Cardiac muscle cell (in vitro differentiated cells and primary cell): ENCODE measurements around the gene BRF1. TPM values are rescaled to one million over a fixed set of nuclear protein-coding genes. Genes with fewer than 3 reads are reported as not detected.

Experiments
- DNase-seq, 2 donors: peaks; one replicate each; pipeline versions ENCODE4 v3.0.0 to v3.0.0-alpha.2; 2010 to 2017; ENCODE audit warnings: low read depth in 1 of 2, low spot score in 1 of 2
- H3K27ac ChIP-seq: fragments of 200-600 bp; sonication (generic); 2 replicates; pipeline ENCODE4 v1.5.1; 2016
- H3K27me3 ChIP-seq: fragments of 200-600 bp; sonication (generic); 2 replicates; pipeline ENCODE4 v1.6.0; 2016; ENCODE audit warnings: control low read depth
- H3K36me3 ChIP-seq: fragments of 200-600 bp; sonication (generic); 2 replicates; pipeline ENCODE4 v1.5.1; 2016; ENCODE audit warnings: control low read depth
- H3K4me1 ChIP-seq: fragments of 200-600 bp; sonication (generic); 2 replicates; pipeline ENCODE4 v1.8.1; 2017; ENCODE audit warnings: low read depth, mild to moderate bottlenecking, mixed run types
- H3K4me3 ChIP-seq: fragments of 200-600 bp; sonication (generic); 2 replicates; pipeline ENCODE4 v1.5.1; 2016; ENCODE audit warnings: mild to moderate bottlenecking
- H3K9me3 ChIP-seq: fragments of 200-600 bp; sonication (generic); 2 replicates; pipeline ENCODE4 v1.5.1; 2017; ENCODE audit warnings: low read depth, mild to moderate bottlenecking, control low read depth
- polyA plus RNA-seq: library from polyadenylated mRNA; unstranded; fragments of >200 nt; fragmentation: Nextera tagmentation; extraction: Ambion mirVana; gene quantifications from 2 replicates; pipeline ENCODE4 v1.2.1, GENCODE V29; 2016
- total RNA-seq: library from RNA; depleted of rRNA; stranded (reverse); fragments of >200 nt; gene quantifications from 2 replicates; pipeline ENCODE4 v1.2.3, GENCODE V29; 2016
- TF ChIP-seq, protein P1 (sequence below): IDR thresholded peaks from 2 replicates; pipeline ENCODE4 v1.5.1; 2012; ENCODE audit warnings: low read depth, mild to moderate bottlenecking, low read length

BRF1 gene
- total and polyA plus RNA-seq, 2 experiments from 2014 or later = 26.6 to 82.2 TPM

DNA sequence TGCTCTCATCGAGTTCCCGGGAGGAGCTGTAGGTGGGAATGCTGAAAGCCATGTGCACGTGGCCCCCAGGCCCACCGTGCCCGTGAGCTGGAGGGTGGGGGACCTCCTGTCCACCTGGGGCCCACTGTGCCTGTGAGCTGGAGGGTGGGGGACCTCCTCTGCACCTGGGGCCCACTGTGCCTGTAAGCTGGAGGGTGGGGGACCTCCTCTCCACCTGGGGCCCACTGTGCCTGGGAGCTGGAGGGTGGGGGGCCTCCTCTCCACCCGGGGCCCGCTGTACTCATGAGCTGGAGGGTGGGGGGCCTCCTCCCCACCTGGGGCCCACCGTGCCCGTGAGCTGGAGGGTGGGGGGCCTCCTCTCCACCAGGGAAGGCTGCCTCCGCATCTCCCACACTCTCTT, 105.8 kb downstream of the BRF1 start:
- H3K27me3 ChIP-seq = peaks cover 57% of the 10 kb centered on the region
- no peak overlapping the region for H3K27ac ChIP-seq
- no peak for DNase-seq
- no peak overlapping the region for H3K4me3 ChIP-seq
- TF ChIP-seq, protein P1, sequence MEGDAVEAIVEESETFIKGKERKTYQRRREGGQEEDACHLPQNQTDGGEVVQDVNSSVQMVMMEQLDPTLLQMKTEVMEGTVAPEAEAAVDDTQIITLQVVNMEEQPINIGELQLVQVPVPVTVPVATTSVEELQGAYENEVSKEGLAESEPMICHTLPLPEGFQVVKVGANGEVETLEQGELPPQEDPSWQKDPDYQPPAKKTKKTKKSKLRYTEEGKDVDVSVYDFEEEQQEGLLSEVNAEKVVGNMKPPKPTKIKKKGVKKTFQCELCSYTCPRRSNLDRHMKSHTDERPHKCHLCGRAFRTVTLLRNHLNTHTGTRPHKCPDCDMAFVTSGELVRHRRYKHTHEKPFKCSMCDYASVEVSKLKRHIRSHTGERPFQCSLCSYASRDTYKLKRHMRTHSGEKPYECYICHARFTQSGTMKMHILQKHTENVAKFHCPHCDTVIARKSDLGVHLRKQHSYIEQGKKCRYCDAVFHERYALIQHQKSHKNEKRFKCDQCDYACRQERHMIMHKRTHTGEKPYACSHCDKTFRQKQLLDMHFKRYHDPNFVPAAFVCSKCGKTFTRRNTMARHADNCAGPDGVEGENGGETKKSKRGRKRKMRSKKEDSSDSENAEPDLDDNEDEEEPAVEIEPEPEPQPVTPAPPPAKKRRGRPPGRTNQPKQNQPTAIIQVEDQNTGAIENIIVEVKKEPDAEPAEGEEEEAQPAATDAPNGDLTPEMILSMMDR = no peak
- no peaks in the 10 kb centered on the region for H3K36me3 ChIP-seq
- peaks cover 14% of the 10 kb centered on the region for H3K4me1 ChIP-seq
- no peaks in the 10 kb centered on the region for H3K9me3 ChIP-seq

DNA sequence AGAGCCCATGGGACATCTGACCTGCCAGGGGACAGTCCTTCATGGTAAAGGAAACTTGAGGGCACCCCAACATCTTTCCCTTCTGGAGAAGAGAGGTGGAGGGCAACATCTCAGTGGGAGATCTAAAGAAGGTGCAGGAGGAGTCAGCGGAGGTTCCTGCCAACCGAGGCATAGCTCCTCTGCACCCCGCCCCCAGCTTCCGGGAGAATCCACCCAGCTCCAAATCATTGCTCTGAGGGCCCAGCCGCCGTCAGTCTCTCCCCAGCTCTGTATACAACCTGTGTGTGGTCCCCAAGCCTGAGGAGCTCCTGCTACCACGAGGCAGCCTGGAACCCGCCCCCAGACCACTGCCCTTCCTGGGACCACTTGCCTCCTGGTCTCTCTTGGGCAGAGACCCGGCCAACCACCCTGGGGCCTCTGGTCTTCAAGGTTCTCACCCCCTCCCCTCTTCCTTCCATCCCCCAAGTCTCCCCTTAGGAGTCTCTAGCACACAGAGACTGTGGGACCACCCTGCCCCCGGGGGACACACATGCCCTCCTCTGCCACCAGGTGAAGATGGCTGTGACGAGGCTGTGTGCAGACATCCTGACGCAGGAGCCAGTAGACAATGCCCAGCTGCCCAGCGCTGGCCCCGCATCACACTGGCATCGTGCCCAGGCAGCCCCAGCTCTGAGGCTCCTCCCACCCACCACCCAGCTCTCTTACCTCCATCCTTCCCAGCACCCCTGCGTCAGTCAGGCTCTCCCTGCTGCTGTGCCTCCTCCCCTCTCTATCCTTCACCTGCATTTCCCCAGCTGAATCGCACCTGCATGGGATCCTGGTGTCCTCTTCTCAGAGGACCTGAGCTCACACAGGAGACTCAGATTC, 106.7 kb downstream of the BRF1 start:
- no peak overlapping the region for H3K4me3 ChIP-seq
- peaks cover 14% of the 10 kb centered on the region for H3K4me1 ChIP-seq
- H3K27ac ChIP-seq = no peak overlapping the region
- H3K36me3 ChIP-seq = no peaks in the 10 kb centered on the region
- peak in 1 of 2 donors; percentile 22 for DNase-seq
- H3K27me3 ChIP-seq = peaks cover 57% of the 10 kb centered on the region
- TF ChIP-seq, protein P1 = no peak
- H3K9me3 ChIP-seq = no peaks in the 10 kb centered on the region

DNA sequence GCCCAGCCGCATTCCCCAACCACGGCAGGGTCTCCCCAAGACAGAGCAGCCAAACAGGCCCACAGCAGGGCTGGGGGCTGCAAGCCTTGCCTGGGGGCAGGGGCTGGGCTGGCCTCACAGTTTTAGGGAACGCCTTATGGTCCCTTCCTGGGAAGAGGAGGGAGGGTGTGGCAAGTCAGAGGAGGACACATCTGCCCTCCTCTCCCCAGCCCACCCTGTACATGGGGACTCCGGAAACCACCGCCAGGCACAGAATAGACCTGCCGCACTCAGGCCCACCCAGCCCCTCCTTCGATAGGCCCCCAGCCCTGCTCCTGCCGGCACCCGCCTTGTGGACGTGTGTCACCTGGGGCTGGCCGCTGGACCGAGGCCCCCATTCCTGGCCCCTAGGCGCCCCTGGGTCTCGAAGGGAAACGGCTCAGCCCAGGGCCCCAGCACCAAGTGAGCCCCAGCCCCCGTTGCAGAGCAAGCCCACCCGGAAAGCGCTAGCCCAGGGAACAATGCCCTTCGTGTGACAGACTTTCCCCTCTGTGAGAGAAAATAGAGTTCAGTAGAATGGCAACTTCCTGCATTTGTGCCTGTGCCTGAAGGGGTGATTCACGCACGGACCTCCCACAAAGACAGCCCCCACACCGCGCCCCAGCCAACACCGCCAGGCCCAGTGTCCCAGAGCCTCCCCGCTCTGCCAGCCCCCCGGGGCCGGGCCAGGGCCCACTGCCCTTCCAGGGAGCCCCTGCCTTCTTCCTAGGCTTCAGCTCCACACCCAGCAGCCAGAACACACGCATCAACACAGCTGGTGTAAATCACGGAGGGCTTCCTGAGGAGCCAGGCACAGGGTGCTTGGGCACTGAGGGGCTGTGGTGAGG, 107.7 kb downstream of the BRF1 start:
- H3K4me3 ChIP-seq = no peak overlapping the region
- no peak overlapping the region for H3K27ac ChIP-seq
- peak in 1 of 2 donors; percentile 41 for DNase-seq
- H3K36me3 ChIP-seq = no peaks in the 10 kb centered on the region
- TF ChIP-seq, protein P1 = no peak
- peaks cover 47% of the 10 kb centered on the region for H3K27me3 ChIP-seq
- H3K9me3 ChIP-seq = no peaks in the 10 kb centered on the region
- peaks cover 14% of the 10 kb centered on the region for H3K4me1 ChIP-seq

DNA sequence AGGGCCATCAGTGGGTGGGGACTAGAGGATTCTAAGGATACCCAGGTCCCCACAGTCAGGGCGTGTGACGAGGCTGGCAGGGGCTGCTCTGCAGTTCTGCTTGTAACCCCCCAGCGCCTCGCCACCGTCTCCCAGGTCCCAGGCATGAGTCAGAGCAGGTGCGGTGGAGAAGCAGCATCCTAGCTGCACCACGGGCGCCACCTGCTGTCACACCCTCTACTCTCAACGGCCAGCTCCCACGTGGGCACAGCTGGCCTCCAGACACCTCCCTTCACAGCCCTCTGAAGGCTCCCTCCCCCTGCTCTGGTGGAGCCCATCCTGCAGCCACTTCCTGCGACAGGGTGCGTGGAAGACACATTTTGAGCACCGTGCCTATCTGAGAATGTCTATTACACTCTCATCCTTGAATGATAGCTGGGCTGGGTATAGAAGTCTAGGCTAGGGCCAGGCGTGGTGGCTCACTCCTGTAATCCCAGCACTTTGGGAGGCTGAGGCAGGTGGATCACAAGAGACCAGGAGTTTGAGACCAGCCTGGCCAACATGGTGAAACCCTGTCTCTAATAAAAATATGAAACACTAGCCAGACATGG, 112.8 kb downstream of the BRF1 start:
- H3K27ac ChIP-seq = no peak overlapping the region
- H3K27me3 ChIP-seq = peaks cover 29% of the 10 kb centered on the region
- TF ChIP-seq, protein P1 = no peak
- H3K9me3 ChIP-seq = no peaks in the 10 kb centered on the region
- no peak overlapping the region for H3K4me3 ChIP-seq
- H3K4me1 ChIP-seq = no peaks in the 10 kb centered on the region
- H3K36me3 ChIP-seq = no peaks in the 10 kb centered on the region
- no peak for DNase-seq

DNA sequence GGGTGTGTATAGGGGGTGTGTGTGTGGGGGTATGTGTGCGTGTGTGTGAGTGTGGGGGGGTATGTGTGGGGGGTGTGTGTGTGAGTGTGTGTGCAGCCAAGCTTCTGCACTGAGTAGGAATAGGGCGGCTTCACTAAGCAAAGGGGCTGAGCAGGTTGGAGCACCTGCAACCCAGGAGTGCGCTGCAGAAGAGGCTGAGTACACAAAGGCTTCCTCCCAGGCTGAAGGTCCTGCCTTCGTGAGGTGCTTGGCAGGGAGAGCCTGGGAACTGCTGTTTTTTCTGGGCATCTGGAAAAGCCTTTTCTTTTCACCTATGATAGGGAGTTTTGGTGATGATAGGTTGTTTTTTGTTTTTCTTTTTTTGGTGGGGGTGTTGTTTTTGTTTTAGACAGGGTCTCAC, 113.7 kb downstream of the BRF1 start:
- Histone ChIP-seq H3K27ac (no peak overlapping the region), H3K36me3 (no peaks in the 10 kb centered on the region), H3K27me3 (peaks cover 38% of the 10 kb centered on the region), H3K9me3 (no peaks in the 10 kb centered on the region), H3K4me3 (no peak overlapping the region), H3K4me1 (no peaks in the 10 kb centered on the region)
- no peak for DNase-seq
- TF ChIP-seq, protein P1 = no peak
